HepG2 (cell line): ENCODE measurements around the gene ZNFX1. TPM values are rescaled to one million over a fixed set of nuclear protein-coding genes. Genes with fewer than 3 reads are reported as not detected.

Experiments used
- ERF ChIP-seq: IDR thresholded peaks from 2 replicates; pipeline ENCODE4 v1.6.1; 2018; ENCODE audit warnings: missing biosample characterization, missing genetic modification reagents
- HDAC1 ChIP-seq: sonication (generic); formaldehyde crosslinking; IDR thresholded peaks from 2 replicates; pipeline ENCODE4 v1.5.1; 2020; ENCODE audit warnings: mild to moderate bottlenecking, missing genetic modification reagents
- KDM4B ChIP-seq: sonication (generic); formaldehyde crosslinking; IDR thresholded peaks from 2 replicates; pipeline ENCODE4 v1.4.0; 2020; ENCODE audit warnings: missing genetic modification reagents
- KLF11 ChIP-seq: IDR thresholded peaks from 2 replicates; pipeline ENCODE4 v1.6.1; 2016; ENCODE audit warnings: missing compliant biosample characterization
- KMT2B ChIP-seq: IDR thresholded peaks from 2 replicates; pipeline ENCODE4 v1.6.1; 2016; ENCODE audit warnings: missing genetic modification reagents, missing compliant biosample characterization
- NFYC ChIP-seq: IDR thresholded peaks from 2 replicates; pipeline ENCODE4 v1.6.1; 2016; ENCODE audit warnings: missing genetic modification reagents, missing compliant biosample characterization
- NR1H2 ChIP-seq: sonication (generic); formaldehyde crosslinking; IDR thresholded peaks from 2 replicates; pipeline ENCODE4 v1.8.1; 2022; ENCODE audit warnings: low read depth, missing genetic modification reagents, borderline replicate concordance
- PAF1 ChIP-seq: IDR thresholded peaks from 2 replicates; pipeline ENCODE4 v1.6.1; 2016; ENCODE audit warnings: missing genetic modification reagents, missing compliant biosample characterization
- RARG ChIP-seq: sonication (generic); formaldehyde crosslinking; IDR thresholded peaks from 2 replicates; pipeline ENCODE4 v1.4.0; 2020; ENCODE audit warnings: low read depth, mild to moderate bottlenecking, missing genetic modification reagents
- RBFOX2 ChIP-seq: fragments of 200-400 bp; formaldehyde crosslinking; IDR thresholded peaks from 2 replicates; pipeline ENCODE4 v1.6.1; 2017; ENCODE audit warnings: low read depth, mild to moderate bottlenecking, low read length
- RXRA ChIP-seq: sonication (generic); formaldehyde crosslinking; IDR thresholded peaks from 2 replicates; pipeline ENCODE4 v1.5.1; 2020; ENCODE audit warnings: missing genetic modification reagents
- STAG1 ChIP-seq: sonication (generic); formaldehyde crosslinking; IDR thresholded peaks from 2 replicates; pipeline ENCODE4 v1.4.0; 2020; ENCODE audit warnings: missing genetic modification reagents
- TP53 ChIP-seq: sonication (generic); formaldehyde crosslinking; conservative IDR thresholded peaks from 2 replicates; pipeline ENCODE4 v1.4.0; 2020; ENCODE audit warnings: missing genetic modification reagents
- YEATS4 ChIP-seq: sonication (generic); formaldehyde crosslinking; IDR thresholded peaks from 2 replicates; pipeline ENCODE4 v1.4.0; 2020; ENCODE audit warnings: missing genetic modification reagents, borderline replicate concordance
- ZNF557 ChIP-seq: sonication (generic); formaldehyde crosslinking; IDR thresholded peaks from 2 replicates; pipeline ENCODE4 v1.4.0; 2020; ENCODE audit warnings: missing genetic modification reagents
- ZNF614 ChIP-seq: IDR thresholded peaks from 2 replicates; pipeline ENCODE4 v1.6.1; 2018; ENCODE audit warnings: missing biosample characterization, missing genetic modification reagents, inconsistent platforms, borderline replicate concordance
- ZNF737 ChIP-seq: sonication (generic); formaldehyde crosslinking; IDR thresholded peaks from 2 replicates; pipeline ENCODE4 v1.5.0; 2020; ENCODE audit warnings: missing genetic modification reagents, mild to moderate bottlenecking, borderline replicate concordance
- ZNF816 ChIP-seq: sonication (generic); formaldehyde crosslinking; IDR thresholded peaks from 2 replicates; pipeline ENCODE4 v1.8.0; 2022; ENCODE audit warnings: missing genetic modification reagents, mild to moderate bottlenecking, borderline replicate concordance
- polyA plus RNA-seq, 8 experiments: library from polyadenylated mRNA; depleted of rRNA in 3 of 8; stranded (reverse) in 7 of 8; unstranded in 1 of 8; fragments of >200 nt; fragmentation: Illumina TruSeq in 4 of 8; extraction: Trizol in 4 of 8; gene quantifications; 2 replicates each; pipeline versions ENCODE4 v1.2.1 to v1.2.3, GENCODE V29; 2011 to 2016; ENCODE audit warnings: low read depth in 4 of 8, missing spikeins in 1 of 8, mixed read lengths in 1 of 8; ENCODE audit not compliant: insufficient read depth in 1 of 8
- total RNA-seq, 5 experiments: library from RNA; depleted of rRNA; stranded (reverse); fragments of >200 nt; fragmentation: Illumina TruSeq; extraction: Trizol; gene quantifications; 2 replicates each; pipeline ENCODE4 v1.2.3, GENCODE V29; 2016; ENCODE audit warnings: low read depth in 1 of 5
- TF ChIP-seq, protein P1 (sequence below): sonication (generic); formaldehyde crosslinking; IDR thresholded peaks from 2 replicates; pipeline ENCODE4 v1.4.0; 2020; ENCODE audit warnings: low read depth, mild to moderate bottlenecking, missing genetic modification reagents
- TF ChIP-seq, protein P2 (sequence below): sonication (generic); formaldehyde crosslinking; IDR thresholded peaks from 2 replicates; pipeline ENCODE4 v1.4.0; 2020; ENCODE audit warnings: missing genetic modification reagents
- TF ChIP-seq, protein P3 (sequence below), 2 experiments: sonication (generic) in 1 of 2; formaldehyde crosslinking in 1 of 2; IDR thresholded peaks; 2 replicates each; pipeline versions ENCODE4 v1.5.1 to v1.6.1; 2011 to 2020; ENCODE audit warnings: borderline replicate concordance in 1 of 2, low read depth in 1 of 2, low read length in 1 of 2, mild to moderate bottlenecking in 1 of 2, missing genetic modification reagents in 1 of 2, moderate library complexity in 1 of 2
- TF ChIP-seq, protein P4 (sequence below): sonication (generic); formaldehyde crosslinking; IDR thresholded peaks from 2 replicates; pipeline ENCODE4 v1.5.0; 2020; ENCODE audit warnings: mild to moderate bottlenecking, missing genetic modification reagents, borderline replicate concordance

ZNFX1 gene
- total and polyA plus RNA-seq, 2 of the 13 experiments (the other 11 are each of a cell fraction or from before 2014, with no cell fraction given): 2.9 to 11.1 TPM

DNA sequence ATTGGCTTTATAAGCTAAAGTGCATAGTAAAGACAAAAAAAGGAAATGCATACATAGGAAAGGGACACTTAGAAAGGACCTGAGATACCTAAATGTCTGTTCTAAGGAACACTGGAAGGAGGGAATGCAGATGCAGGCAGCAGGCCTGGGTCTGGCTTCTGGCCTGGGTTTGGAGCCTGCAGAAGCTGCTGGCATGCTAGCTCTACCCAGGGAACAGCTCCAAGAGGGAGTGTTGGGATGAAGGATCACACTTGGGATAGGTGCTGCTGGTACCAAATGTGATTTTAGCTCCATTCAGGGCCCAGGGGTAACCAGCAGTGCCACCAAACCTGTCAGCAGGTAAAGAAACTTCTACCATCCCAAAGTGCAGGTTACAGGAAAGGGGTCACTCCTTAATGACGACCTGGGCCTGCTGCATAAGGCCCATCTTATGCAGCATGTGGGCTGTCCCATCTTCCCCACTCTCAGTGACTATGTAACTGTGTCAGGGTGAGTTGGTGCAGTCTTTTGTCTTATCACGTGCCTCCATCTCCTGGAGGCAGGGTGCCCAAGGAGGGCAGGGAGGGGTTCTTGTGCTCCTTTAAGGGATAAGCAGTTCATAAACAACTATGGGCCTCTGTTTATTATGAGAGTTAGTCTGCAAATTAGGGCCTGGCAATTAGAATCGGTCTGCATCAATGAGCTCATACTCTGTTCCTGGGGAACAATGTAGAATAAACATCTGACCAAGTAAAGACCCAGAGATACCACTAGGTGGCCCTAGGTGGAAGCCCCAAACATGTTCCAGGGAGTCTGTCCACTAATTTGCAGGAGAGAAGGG, 31.7 kb downstream of the ZNFX1 start (continued):
- 0 out of 2 replicates have a peak, but pooled peaks have one; percentile 16 for TF ChIP-seq RBFOX2
- TF ChIP-seq KDM4B (CRISPR knock-in tag): no peak
- TF ChIP-seq, protein P1, sequence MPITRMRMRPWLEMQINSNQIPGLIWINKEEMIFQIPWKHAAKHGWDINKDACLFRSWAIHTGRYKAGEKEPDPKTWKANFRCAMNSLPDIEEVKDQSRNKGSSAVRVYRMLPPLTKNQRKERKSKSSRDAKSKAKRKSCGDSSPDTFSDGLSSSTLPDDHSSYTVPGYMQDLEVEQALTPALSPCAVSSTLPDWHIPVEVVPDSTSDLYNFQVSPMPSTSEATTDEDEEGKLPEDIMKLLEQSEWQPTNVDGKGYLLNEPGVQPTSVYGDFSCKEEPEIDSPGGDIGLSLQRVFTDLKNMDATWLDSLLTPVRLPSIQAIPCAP (CRISPR knock-in tag): no peak
- TF ChIP-seq ERF (CRISPR knock-in tag): peak; percentile 51; the same call in 1 of the 2 replicates
- no peak for TF ChIP-seq RXRA (CRISPR knock-in tag)
- no peak; the same call in 1 of the 2 replicates for TF ChIP-seq PAF1 (CRISPR knock-in tag)
- TF ChIP-seq NR1H2 (CRISPR knock-in tag): no peak
- TF ChIP-seq YEATS4 (CRISPR knock-in tag): no peak
- peak; percentile 73 for TF ChIP-seq STAG1 (CRISPR knock-in tag)
- no peak for TF ChIP-seq KMT2B (CRISPR knock-in tag)
- TF ChIP-seq ZNF737: no peak
- 0 out of 2 replicates have a peak, but pooled peaks have one; percentile 49 for TF ChIP-seq KLF11
- TF ChIP-seq ZNF614 (CRISPR knock-in tag): 0 out of 2 replicates have a peak, but pooled peaks have one; percentile 44
- TF ChIP-seq ZNF816 (CRISPR knock-in tag): no peak
- TF ChIP-seq, protein P2, sequence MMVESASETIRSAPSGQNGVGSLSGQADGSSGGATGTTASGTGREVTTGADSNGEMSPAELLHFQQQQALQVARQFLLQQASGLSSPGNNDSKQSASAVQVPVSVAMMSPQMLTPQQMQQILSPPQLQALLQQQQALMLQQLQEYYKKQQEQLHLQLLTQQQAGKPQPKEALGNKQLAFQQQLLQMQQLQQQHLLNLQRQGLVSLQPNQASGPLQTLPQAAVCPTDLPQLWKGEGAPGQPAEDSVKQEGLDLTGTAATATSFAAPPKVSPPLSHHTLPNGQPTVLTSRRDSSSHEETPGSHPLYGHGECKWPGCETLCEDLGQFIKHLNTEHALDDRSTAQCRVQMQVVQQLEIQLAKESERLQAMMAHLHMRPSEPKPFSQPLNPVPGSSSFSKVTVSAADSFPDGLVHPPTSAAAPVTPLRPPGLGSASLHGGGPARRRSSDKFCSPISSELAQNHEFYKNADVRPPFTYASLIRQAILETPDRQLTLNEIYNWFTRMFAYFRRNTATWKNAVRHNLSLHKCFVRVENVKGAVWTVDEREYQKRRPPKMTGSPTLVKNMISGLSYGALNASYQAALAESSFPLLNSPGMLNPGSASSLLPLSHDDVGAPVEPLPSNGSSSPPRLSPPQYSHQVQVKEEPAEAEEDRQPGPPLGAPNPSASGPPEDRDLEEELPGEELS: no peak
- TF ChIP-seq, protein P3, sequence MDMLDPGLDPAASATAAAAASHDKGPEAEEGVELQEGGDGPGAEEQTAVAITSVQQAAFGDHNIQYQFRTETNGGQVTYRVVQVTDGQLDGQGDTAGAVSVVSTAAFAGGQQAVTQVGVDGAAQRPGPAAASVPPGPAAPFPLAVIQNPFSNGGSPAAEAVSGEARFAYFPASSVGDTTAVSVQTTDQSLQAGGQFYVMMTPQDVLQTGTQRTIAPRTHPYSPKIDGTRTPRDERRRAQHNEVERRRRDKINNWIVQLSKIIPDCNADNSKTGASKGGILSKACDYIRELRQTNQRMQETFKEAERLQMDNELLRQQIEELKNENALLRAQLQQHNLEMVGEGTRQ (IDR thresholded peaks at IDR 0.05; ENCODE audit: low read depth, low read length): peak; percentile 8; the same call in 1 of the 2 replicates
- TF ChIP-seq, protein P3 (CRISPR knock-in tag; IDR thresholded peaks at IDR 0.05; ENCODE audit: borderline replicate concordance): no peak
- TF ChIP-seq ZNF557 (CRISPR knock-in tag): no peak
- TF ChIP-seq HDAC1 (CRISPR knock-in tag): no peak
- no peak for TF ChIP-seq NFYC (CRISPR knock-in tag)
- TF ChIP-seq TP53: no peak
- TF ChIP-seq RARG: no peak
- TF ChIP-seq, protein P4, sequence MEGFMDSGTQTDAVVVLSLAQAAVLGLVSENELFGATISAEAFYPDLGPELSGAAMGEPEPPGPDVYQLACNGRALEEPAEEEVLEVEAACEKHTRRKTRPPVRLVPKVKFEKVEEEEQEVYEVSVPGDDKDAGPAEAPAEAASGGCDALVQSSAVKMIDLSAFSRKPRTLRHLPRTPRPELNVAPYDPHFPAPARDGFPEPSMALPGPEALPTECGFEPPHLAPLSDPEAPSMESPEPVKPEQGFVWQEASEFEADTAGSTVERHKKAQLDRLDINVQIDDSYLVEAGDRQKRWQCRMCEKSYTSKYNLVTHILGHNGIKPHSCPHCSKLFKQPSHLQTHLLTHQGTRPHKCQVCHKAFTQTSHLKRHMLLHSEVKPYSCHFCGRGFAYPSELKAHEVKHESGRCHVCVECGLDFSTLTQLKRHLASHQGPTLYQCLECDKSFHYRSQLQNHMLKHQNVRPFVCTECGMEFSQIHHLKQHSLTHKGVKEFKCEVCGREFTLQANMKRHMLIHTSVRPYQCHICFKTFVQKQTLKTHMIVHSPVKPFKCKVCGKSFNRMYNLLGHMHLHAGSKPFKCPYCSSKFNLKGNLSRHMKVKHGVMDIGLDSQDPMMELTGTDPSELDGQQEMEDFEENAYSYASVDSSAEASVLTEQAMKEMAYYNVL (CRISPR knock-in tag): no peak
